GM21786 (cell line): ENCODE results near the gene ZYG11B.
"Not testable (repeated sequence)": the region's sequence is repeated elsewhere in the genome, so short reads cannot be mapped to it uniquely, and the experiment has no call there.

Source experiments
- ATAC-seq: cut with Tn5 transposase; IDR thresholded peaks from one replicate; pipeline ENCODE4 v1.9.1; 2021; ENCODE audit not compliant: unreplicated experiment

Gene ZYG11B

DNA sequence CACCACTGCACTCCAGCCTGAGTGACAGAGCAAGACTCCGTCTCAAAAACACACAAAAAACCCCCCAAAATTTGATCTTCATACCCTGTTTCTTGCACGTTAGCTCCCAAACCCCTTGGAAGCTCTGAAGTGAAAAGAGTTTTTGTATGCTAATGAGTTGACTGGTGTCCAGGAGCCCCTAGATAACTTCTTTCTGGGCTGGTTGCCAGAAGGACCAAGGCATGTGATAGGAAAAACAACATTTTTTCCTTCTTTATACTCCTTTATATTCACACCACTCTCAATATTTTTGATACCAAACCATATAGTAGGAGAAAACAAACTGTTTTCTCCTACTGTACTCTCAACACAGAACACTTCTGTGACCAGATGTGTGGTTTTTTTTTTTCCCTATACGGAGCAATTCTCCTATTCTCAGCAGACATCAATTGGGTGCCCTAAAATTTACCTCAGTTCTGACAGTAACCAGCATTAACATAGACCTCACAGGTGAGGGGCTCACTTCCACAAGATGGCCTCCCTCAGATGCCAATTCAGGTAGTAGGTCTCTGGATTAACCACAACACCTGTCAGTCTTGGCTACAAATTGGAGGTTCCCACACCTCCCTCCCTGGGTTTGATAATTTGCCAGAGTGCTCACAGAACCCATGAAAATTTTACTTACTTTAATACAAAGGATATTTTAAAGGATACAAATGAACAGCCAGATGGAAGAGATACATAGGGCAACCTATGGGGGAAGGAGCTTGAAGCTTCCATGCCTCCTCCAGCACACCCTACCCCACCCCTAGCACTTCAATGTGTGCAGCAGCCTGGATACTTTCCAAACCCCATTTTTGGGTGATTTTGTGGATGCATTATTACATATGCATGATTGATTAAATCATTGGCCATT, 25.6 kb downstream of the ZYG11B start:
- ATAC-seq = no peak

DNA sequence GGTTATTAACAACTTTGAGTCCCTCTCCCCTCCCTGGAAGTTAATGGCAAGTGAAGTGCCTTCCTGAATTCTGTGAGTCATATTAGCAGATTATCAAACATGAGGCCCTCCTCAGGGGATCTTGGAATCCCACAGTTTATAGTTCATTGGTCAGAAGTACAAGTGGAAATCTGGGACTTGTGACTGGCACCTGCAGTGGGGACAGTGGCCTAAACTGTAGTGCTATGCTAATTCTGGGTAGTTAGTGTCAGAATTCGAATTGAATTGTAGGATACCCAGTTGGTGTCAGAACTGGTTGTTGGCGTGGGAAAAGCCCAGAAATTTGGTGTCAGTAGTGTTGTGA, 26.2 kb downstream of the ZYG11B start:
- no peak for ATAC-seq

DNA sequence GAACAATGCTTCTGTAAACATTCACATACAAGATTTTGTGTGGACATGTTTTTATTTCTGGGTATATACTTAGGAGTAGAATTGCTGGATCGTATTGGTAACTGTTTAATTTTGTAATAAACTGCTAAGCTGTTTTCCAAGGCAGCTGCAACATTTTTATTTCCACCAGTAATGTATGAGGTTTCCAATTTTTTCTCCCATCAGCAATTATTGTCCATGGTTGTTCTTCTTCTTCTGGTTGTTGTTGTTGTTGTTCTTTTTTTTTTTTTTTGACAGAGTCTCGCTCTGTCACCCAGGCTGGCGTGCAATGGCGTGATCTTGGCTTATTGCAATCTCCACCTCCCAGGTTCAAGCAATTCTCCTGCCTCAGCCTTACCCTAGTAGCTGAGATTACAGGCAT, 26.9 kb downstream of the ZYG11B start:
- ATAC-seq = no peak

DNA sequence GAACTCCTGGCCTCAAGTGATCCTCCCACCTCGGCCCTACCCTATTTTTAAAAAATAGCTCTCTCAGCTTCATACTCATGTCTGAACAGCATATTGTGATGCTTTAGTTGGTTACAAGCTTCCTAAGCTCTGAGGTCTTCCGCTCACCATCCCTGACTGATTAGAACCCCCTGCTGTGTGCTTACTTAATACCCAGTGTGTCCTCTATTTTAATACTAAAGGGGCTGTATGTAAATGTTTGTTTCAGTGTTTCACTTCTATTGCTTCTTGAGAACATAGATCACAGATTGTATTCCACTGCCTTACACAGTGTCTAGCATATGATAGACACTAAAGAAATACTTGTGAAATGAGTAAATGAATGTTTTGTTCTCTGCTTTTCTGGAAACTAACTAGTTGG, 29.8 kb downstream of the ZYG11B start:
- ATAC-seq = no peak

DNA sequence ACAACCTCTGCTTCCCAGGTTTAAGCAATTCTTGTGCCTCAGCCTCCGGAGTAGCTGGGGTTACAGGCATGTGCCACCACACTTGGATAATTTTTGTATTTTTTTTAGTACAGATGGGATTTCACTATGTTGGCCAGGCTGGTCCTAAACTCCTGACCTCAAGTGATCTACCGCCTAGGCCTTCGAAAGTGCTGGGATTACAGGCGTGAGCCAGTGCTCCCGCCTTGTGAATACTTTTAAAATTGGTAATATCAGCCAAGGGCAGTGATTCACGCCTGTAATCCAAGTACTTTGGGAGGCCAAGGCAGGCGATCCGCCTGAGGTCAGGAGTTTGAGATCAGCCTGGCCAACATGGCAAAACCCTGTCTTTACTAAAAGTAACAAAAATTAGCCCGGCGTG, 33.7 kb downstream of the ZYG11B start:
- no peak for ATAC-seq

DNA sequence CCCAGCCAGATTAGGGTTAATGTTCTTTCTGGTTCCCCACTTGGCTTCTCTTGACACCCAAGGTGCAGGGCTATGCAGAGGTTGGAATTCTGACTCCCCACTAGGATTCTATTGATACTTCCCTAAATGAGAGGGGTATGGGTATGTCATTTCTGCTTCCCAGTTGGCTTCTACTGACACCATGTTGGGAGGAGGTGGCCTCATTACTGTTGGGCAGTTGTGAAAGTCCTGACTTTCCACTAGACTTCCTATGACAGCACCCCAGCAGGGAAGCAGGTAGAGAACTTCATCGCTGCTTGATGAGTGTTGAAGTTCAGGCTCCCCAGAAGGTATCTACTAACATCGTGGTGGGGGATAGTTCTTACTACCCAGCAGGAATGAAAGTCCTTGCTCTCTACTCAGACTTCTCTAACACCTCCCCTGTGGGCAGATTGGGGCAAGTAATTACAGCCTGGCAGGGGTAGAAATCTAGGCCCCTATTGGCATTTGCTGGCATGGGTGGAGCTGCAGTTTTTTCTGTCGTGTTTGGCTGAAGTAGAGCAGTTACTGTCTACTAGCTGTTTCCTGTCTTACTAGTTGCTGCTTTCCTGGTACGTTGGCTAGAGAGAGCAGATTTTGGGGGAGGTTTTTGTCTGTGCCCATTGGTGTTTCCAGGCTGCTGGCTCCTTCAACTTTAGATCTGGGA, 41.5 kb downstream of the ZYG11B start:
- ATAC-seq = no peak

DNA sequence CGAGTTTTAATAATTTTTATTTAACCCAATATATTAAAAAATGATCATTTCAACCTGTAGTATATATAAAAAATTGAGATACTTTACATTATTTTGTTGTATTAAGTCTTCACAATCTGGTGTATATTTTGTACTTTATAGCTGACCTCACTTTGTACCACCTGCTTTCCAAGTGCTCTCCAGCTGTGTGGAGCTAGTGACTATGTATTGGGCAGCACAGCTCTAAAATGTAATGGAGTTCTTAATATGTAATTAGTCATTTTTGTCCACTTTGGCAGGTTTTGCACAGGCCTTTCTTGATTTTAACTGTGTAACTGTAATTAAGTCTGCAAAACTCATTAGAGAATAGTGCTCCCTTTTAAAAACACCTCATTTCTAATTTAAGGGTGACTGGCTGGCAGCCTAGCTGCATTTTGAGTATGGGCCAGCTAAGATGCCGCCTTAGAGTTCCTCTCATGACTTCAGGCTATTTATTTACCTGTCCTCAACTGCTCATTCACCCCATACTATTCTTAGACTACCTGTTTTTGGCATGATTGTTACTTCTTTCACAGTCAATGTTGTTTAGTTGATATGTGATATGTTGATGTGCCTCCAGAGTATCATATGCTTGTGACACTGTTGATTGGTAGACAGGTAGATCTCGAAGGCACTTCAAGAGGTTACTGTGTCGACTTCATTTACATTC, 43.2 kb downstream of the ZYG11B start:
- no peak for ATAC-seq

DNA sequence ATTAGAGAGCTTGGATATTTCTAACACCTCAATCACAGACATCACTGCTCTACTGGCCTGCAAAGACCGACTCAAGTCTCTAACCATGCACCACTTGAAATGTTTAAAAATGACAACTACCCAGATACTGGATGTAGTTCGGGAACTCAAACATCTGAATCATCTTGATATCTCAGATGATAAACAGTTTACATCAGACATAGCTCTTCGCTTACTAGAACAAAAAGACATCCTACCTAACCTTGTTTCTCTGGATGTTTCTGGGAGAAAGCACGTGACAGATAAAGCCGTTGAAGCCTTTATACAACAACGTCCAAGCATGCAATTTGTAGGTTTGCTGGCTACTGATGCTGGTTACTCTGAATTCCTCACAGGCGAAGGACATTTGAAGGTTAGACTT, 45.1 kb downstream of the ZYG11B start:
- ATAC-seq = no peak

DNA sequence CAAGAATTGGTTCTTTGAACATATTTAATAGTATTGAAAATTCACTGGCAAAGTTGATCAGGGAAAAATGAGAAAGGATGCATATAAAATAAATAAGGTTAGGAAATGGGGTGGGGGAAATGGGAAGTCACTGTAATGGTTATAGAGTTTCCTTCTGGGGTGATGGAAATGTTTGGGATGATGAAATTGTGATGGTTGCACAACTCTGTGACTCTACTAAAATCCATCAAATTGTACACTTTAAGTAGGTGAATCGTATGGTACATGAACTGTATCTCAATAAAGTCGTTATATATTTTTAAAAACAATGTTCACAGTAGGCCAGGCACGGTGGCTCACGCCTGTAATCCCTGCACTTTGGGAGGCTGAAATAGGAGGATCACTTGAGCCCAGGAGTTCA, 59.9 kb downstream of the ZYG11B start:
- ATAC-seq = no peak

DNA sequence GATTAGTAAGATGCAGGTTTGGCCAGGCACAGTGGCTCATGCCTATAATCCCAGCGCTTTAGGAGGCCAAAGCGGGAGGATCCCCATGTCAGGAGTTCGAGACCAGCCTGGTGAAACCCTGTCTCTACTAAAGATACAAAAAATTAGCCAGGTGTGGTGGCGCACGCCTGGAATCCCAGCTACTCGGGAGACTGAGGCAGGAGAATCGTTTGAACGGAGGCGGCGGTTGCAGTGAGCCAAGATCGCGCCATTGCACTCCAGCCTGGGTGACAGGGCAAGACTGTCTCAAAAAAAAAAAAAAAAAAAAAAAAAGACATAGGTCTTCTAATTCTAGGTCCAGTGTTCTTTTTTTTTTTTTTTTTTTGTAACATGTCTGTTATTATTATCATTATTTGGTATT, 64.2 kb downstream of the ZYG11B start:
- ATAC-seq = not testable (repeated sequence)

DNA sequence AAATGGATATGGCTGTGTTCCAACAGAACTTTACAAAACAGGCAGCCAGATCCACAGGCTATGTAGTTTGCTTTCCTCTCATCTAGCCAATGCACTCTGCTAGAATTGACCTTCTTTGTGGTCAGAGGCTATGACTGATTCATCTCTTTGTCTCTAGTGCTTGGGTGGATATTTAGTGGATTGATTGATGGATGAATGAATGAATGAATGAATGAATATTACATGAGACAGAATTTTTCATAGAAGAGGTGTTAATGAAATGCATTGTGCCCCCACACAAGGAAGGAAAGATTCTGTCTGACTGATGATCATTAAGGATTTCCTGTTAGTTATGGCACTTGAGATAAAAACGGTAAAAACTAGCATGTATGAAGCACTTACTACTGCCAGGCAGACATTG, 65.8 kb downstream of the ZYG11B start:
- no peak for ATAC-seq

DNA sequence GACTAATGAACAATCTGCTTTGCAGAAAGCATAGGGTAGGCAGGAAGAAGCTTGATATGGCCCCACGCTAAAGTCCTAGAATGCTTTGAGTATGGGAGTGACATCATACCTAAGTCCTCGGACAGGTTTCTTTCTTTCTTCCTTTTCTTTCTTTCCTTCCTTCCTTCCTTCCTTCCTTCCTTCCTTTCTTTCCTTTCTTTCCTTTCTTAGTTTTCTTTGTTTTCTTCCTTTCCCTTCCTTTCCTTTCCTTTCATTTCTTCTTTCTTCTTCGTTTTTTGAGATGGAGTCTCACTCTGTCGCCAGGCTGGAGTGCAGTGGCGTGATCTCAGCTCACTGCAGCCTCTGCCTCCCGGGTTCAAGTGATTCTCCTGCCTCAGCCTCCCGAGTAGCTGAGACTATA, 67.5 kb downstream of the ZYG11B start:
- not testable (repeated sequence) for ATAC-seq

DNA sequence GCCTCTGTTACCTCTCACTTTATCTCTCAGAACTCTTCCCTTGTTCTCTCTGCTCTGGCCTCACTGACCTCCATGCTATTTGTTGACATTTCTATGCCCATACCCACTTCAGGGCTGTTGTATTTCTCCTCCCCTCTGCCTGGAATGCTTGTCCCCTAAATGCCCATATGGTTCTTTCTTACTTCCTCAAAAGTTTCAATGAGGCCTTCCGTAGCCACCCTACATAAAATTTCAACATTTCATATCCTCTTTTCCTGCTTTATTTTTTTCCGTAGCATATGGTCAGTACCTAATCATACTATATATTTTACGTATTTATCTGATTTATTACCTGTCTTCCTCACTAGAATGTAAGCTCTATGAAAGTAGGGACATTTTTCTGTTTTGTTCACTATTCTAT, 69.2 kb downstream of the ZYG11B start:
- ATAC-seq = no peak

DNA sequence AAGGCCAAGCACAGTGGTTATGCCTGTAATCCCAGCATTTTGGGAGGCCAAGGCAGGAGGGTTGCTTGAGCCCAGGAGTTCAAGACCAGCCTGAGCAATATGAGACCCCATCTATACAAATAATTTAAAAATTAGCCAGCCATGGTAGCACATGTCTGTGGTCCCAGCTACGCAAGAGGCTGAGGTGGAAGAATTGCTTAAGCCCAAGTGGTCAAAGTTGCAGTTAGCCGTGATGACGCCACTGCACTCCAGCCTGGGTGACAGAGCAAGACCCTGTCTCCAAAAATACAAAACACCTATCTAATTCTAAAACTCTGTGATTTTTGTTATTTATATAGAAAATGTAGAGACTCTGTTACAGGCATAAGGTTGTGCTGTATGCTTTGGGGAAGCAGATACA, 72.1 kb downstream of the ZYG11B start:
- no peak for ATAC-seq

DNA sequence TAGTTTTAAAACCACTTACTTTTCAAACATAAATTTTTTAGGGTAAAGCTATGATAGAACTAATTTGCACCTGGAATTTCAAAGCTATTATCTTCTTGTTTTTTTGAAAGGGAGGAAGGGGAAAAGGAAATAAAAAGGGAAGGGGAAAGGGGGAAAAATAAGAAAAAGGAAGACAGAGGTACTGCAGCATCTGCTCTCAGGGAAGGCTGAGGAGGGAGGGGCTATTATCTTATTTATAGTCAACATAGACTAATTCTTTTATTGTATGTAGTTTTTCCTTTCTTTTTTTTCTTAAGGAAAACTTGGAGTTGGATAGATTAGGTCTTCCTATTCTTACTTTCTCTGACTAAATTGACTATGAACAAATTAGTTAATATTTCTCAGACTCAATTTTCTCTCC, 74.8 kb downstream of the ZYG11B start:
- no peak for ATAC-seq

DNA sequence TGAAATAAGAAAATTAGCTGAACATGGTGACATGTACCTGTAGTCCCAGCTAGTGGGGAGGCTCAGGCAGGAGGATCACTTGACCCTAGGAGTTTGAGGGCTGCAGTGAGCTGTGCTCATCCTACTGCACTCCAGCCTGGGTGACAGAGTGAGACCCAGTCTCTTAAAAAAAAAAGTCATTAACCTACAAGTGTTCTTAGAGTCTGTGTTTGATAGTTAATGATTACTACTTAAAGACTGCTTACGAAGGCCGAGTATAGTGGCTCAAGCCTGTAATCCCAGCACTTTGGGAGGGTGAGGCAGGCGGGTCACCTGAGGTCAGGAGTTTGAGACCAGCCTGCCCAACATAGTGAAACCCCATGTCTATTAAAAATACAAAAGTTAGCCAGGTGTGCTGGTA, 77.8 kb downstream of the ZYG11B start:
- ATAC-seq = not testable (repeated sequence)

DNA sequence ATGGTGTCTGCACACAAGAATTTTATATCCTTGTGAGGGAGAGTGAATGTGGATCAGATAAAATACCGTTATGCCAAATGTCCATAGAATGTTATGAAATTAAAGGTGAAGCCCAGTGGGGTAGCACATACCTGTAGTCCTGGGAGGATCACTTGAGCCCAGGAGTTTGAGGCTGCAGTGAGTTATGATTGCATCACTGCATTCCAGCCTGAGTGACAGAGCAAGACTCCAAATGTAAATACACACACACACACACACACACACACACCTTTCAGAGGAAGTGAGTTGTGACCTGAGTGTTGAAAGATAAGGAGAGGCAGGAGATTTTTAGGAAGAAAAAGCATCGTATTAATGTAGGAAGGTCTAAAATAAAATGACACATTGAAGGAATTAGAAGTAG, 88.2 kb downstream of the ZYG11B start:
- no peak for ATAC-seq

DNA sequence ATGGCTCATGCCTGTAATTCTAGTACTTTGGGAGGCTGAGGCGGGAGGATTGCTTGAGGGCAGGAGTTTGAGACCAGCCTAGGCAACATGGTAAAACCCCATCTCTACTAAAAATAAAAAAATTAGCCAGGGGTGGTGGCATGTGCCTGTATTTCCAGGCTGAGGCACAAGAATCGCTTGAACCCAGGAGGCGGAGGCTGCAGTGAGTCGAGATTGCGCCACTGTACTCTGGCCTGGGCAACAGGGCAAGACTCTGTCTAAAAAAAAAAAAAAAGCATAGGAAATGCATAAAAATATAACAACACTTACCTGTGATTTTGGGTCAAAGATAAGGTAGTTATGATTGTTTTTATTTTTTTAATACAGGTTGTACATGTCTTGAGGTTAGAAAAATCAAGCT, 94.6 kb downstream of the ZYG11B start:
- ATAC-seq = not testable (repeated sequence)

DNA sequence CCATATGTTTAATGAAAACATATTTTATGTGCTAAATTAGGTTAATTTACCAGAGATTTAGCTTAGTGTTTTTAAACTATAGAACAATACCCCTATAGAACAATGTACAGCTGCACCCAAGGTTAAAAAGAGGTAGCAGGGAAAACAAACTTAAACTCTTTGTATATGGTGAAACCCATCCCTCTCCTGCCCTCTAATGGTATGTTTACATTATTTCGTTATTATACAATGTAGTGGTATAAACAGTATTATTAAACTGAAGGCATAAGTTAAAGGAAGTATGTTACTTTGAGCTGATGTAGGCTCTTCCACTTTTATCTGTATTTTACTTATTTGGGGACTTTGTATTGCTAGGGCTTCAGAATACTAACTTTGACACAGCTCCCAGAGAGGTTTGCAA, 99.6 kb downstream of the ZYG11B start:
- no peak for ATAC-seq

DNA sequence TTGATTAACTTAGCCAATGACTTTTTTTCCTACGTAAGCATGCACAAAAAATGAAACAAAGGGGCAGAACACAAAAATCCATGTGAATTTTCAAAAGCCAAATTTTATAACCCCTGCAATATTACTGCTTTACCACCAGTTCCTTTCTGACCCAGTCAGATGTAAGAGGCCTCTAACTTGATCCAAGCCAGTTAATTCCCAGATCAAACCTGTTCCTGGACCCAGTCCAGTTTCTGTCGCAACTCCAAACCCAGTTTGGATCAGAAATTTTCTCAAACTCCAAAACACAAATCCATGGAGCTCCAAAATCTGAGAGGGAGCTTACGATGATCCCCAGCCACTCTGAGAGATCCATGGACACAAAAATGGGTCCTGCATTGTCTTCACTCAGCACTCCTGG, 108.5 kb downstream of the ZYG11B start:
- no peak for ATAC-seq

DNA sequence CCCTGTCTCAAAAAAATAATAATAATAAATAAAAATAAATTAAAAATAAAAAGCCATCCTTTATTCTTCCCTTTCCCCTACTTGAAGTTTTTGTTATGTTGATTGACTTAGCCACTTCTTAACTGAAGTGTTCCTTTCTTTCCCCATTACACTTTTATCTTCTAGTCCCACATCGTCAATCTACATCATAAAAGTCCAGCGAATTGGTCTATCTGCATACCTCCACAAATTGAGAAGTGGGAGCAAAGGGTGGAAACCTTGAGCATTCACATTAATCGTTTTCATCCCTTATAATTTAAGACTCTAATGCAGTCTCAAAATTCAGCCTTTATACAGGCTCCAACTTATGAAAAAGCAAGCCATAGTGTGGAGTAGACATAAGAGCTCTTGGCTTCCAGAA, 109.8 kb downstream of the ZYG11B start:
- no peak for ATAC-seq

DNA sequence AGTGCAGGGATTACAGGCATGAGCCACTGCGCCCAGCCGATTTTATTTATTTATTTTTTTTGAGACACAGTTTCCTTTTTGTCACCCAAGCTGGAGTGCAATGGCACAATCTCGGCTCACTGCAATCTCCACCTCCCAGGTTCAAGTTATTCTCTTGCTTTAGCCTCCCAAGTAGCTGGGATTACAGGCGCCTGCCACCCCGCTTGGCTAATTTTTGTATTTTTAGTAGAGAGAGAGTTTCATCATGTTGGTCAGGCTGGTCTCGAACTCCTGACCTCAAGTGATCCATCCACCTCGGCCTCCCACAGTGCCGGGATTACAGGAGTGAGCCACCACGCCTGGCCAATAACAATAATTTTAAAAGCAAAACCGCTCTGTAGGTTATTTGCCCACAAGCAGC, 112.9 kb downstream of the ZYG11B start:
- not testable (repeated sequence) for ATAC-seq
